HG02885 (cell line): ENCODE results near the gene SHPK.

Source experiments
- ATAC-seq: cut with Tn5 transposase; IDR thresholded peaks from one replicate; pipeline ENCODE4 v1.9.1; 2021; ENCODE audit warnings: mild to moderate bottlenecking; ENCODE audit not compliant: unreplicated experiment, poor library complexity

SHPK gene

DNA sequence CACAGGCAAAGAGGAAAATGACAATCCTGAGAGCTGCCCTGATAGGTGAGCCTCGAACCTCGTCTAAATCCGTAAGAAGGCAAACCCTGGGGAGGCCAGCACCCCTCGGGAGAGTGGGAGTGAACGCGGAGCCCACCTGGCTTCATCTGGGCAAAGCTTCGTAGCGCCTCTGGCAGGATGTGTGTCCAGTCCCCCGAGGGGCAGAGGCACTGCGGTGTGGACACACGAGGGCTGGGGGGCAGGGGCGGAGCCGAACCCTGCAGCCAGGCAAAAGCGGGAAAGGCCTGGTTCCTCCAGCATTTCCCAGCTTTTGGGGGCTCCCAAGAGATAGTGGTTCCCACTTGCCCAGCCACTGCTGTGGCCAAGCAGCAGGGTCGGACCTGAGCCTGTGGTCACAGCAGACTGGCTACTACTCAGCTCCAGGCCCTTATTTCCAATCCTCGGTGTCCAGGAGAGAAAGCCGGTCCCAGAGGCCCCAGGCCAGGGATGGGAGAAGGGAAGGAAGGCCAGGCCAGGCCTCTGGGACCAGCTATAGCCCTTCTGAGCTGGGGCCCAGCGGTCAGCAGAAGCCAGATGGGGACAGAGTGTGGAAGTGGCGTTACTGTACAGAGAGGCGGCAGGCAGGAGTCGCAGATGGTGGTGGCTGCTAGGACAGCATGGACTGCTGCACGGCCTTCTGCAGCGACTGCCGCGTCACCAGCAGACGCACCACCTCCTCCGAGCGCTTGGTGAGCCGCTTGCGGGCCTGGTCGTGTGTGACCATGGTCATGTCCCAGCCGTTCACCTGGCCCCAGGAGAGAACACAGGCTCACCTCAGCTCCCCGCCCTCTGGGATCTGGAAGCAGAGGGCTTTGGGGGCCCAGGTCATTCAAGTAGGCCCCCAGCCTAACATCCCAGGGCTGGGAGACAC is 27.3 kb upstream of the SHPK start:
- ATAC-seq: no peak

- no peak for ATAC-seq
Measured at GRCh38 chr17:3660311-3660891, 24.4 kb upstream of the SHPK start.

DNA sequence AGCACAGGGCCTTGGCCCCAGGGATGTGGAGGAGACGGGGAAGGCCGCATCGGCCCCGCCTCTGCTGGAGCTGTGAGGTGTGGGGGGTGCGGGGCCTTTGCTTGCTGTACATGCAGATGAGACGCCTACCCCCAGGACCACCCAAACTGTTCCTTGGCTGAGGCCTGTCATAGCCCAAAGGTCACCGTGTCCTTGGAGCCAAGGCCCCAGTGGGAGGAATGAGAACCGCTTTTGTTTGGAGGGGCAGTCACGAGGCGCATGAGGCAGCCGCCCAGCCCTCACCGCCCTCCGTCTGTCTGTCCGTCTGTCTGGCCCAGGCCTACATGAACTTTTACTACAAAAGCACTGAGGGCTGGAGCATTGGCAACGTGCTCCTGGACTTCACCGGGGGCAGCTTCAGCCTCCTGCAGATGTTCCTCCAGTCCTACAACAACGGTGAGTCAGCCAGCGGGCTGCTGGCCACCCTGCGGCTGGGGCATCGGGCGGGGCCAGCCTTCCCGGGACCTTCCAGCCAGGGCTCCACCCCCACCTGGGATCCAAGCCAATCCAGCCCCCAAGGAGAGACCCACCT is 23.6 kb upstream of the SHPK start:
- ATAC-seq: no peak

DNA sequence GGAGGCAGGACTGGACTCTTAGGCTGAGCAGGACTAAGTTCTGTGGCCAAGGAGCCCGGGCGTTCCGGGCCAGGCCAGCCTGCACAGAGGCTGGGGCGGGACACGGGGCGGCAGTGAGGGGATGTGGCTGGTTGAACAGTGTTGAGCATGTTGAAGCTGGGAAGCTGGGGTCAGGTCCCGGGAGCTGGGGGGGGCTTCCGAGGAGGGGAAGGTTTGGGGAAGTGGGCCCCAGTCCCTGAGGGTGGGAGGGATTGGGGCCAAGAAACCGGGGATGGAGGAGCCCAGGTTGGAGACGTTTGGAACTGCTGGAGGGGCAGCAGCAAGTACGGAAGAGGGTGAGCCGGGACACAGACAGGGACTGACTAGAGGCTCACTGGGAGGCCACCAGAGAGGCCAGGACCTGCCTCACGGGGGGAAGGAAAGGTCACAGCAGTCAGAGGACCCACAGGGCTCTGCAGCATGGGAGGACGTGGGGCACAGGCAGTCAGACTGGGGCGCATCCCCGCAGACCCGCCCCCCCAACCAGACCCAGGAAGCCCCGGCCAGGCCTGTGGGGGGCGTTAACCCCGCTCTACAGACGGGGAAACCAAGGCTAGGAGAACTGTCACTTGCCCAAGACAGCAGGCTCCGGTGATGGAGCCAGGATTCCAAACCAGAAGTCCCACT is 22.9 kb upstream of the SHPK start:
- no peak for ATAC-seq

DNA sequence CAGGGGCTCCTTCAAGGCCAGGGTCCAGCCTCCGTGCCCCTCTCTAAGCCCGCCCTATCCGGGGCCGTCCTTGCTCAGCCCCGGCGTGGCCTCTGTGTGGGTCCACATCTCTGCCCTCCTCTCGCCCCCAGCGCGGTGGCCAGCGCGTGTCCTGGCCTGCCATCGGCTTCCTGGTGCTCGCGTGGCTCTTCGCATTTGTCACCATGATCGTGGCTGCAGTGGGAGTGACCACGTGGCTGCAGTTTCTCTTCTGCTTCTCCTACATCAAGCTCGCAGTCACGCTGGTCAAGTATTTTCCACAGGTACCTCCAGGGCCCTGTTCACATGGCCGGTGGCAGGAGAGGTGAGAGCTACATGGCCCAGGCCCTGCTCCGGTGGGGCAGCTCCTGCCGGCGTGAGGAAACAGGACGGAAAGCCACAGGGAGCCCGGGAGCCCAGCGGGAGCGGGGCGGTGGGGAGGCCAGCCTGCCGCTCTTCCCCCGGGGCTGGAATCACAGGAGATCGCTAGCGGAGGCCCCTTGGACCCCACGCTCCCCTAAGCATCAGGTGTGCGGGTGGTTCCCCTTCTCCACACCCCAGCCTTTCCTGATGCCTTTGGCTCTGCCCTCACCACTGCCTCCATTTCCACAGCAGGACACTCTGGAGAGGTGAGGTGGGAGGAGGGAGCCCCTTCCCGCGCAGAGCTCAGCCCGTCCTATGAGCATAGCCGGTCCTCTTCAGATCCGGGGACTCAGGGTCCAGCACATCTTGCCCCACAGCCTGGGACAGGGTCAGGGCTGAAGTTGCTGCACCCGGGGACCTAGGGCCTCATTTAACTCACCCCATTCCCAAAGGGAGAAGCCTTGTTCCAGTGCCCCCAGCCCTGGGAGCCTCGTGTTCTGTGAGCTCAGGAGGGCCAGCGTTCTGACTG is 22.1 kb upstream of the SHPK start:
- no peak for ATAC-seq

- no peak for ATAC-seq
Measured at GRCh38 chr17:3657588-3657869, 21.5 kb upstream of the SHPK start.

GRCh38 chr17:3656755-3657587 is 20.9 kb upstream of the SHPK start:
- no peak for ATAC-seq

GRCh38 chr17:3656353-3656752 is 20.3 kb upstream of the SHPK start:
- ATAC-seq: no peak

GRCh38 chr17:3655766-3656165 is 19.7 kb upstream of the SHPK start:
- ATAC-seq: no peak

GRCh38 chr17:3647769-3648555 is 11.9 kb upstream of the SHPK start:
- ATAC-seq: no peak

GRCh38 chr17:3647251-3647650 is 11.2 kb upstream of the SHPK start:
- ATAC-seq: no peak

- no peak for ATAC-seq
Measured at GRCh38 chr17:3645310-3645709, 9.3 kb upstream of the SHPK start.

DNA sequence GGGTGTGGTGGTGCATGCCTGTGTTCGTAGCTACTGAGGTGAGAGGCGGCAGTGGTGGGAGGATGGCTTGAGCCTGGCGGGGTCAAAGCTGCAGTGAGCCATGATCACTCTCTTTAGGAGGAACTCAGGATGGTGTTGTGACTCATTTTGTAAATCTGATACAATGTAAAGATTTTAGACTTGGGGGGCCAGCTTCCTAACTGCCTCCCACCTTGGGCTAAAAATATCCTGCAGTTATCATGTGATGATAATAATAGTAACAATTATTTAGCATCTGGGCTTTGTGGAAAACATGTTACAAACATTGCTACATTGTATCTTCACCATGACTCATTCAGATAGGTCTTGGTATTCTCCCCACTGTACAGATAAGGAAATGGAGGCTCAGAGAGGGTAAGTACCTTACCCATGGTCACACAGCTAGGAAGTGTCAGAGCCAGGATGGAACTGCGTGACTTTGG is 7.9 kb upstream of the SHPK start:
- no peak for ATAC-seq

DNA sequence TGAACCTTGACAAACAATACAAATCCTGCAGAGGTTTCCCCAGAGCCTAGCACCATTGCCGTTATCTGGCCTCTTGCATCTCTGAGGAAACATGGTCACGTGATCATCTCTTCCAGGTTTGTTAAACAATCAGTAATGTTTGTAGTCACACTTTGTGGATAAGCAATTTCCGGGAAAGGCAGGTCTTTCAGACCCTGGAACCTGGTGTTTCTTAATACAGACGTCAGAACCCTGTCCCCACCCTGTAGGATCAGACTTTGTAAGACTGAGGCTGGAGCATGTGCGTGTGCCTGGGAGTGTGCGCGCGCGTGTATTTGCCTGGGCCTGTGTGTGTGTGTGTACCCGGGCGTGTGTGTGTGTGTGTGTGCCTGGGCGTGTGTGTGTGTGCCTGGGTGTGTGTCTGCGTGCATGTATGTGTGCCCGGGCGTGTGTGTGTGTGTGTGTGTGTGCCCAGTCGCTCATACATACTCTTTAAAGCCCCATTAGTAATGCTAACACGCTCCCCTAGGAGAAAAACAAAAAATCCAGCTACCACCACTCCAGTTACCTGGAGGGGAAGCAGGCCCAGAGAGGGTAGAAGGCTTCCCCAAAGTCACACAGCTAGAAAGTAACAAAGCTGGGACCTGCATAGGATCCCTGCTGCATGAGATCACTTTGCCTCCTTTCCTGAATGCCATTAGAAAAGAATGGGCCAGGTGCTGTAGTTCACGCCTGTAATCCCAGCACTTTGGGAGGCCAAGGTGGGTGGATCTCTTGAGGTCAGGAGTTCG is 5.9 kb upstream of the SHPK start:
- ATAC-seq: no peak

- ATAC-seq: no peak
Measured at GRCh38 chr17:3641014-3641413, 5.0 kb upstream of the SHPK start.

GRCh38 chr17:3639981-3640596 is 4.0 kb upstream of the SHPK start:
- ATAC-seq: no peak

DNA sequence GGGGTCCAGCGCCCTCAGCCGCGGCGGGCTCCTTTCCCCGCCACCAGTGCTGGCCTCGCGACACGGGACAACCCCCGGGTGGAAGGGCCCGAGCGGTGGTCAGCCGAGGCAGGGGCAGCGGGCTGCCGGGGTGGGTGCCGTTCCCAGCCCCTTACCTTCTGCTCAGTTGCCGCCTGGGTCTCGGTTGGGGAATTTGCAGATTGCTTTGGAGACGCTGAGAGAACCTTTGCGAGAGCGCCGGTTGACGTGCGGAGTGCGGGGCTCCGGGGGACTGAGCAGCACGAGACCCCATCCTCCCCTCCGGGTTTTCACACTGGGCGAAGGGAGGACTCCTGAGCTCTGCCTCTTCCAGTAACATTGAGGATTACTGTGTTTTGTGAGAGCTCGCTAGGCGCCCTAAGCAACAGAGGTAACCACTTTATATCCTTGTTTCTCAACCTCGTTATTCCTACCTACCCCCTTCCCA is 891 bp upstream of the SHPK start:
- no peak for ATAC-seq
